ENCODE measurements around the gene RAMP1.

RAMP1 gene

DNA sequence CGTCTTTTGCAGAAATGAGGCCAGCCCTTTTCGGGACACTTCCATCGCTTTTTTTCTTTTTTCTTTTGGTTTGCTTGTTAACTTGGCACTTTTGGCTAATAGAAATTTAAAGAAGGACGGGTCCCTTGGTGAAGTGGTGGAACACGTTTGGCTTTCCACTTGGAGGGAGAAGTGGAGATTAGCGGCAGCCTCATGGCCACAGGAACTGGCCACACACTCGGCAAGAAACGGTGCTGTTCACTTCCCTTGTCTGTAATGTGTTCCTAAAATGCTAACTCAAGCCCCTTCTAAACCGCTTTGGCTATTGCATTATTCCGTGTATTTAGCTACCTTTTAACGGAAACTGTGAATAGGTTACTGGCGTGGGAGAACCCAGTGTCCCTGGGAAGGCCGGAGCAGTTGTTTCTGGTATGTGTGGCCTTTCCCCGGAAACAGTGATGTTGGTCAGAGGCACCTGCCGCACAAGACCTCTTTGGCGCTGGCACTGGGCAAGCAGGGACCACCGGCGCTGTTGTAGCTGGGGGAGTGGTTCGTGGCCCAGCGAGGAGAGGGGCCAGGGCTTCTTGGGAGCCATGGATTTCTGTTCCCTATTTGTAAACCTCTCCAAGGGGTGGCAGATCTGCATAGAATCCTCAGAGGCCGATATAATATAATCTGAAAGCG is 981 bp downstream of the RAMP1 start:
- no peak overlapping the region for H3K4me3 ChIP-seq (ENCODE audit: low read length)
- no peak overlapping the region for H3K27ac ChIP-seq (ENCODE audit: low read depth, low read length)
- no peak overlapping the region for H3K56ac ChIP-seq (ENCODE audit: low read length)
- WGBS (ENCODE audit: extremely low coverage, insufficient coverage, low lambda C conversion rate) = no CpG with 5 or more reads among the region's 22 CpGs
- peaks cover 9% of the 10 kb centered on the region for H3K27me3 ChIP-seq (ENCODE audit: insufficient read depth, low read length, poor library complexity)
- no peaks in the 10 kb centered on the region for H3K79me2 ChIP-seq (ENCODE audit: control insufficient read depth, insufficient read depth, low read length)
- H2BK5ac ChIP-seq (ENCODE audit: low read length) = no peak overlapping the region
- H2BK120ac ChIP-seq (ENCODE audit: low read depth, low read length) = no peak overlapping the region
- no peak overlapping the region for H3K4me2 ChIP-seq (ENCODE audit: low read length)
- H2BK15ac ChIP-seq (replicated peaks; ENCODE audit: low read depth) = no peak overlapping the region
- no peak overlapping the region for H4K8ac ChIP-seq (ENCODE audit: low read depth, low read length)
- DNase-seq = no peak
- no peak overlapping the region for H3K4ac ChIP-seq (ENCODE audit: low read depth, low read length)
- no peaks in the 10 kb centered on the region for H3K79me1 ChIP-seq (ENCODE audit: low read length)
- no peaks in the 10 kb centered on the region for H3K36me3 ChIP-seq (ENCODE audit: control insufficient read depth, insufficient read depth, low read length)
- H4K5ac ChIP-seq (ENCODE audit: low read length) = no peak overlapping the region
- peaks cover 3% of the 10 kb centered on the region for H3K4me1 ChIP-seq (ENCODE audit: control insufficient read depth, low read depth, low read length)
- no peak overlapping the region for H3K18ac ChIP-seq (ENCODE audit: low read length)
- H3K23ac ChIP-seq (ENCODE audit: low read length) = no peak overlapping the region
- H2AK5ac ChIP-seq (ENCODE audit: low read length) = no peak overlapping the region
- no peak overlapping the region for H3K9ac ChIP-seq (ENCODE audit: low read length)

GRCh38 chr2:237861875-237862527 is 2.6 kb downstream of the RAMP1 start:
- no CpG with 5 or more reads among the region's 11 CpGs for WGBS (ENCODE audit: extremely low coverage, insufficient coverage, low lambda C conversion rate)
- no peak for DNase-seq

GRCh38 chr2:237862528-237862895 is 3.1 kb downstream of the RAMP1 start:
- Histone ChIP-seq H2BK5ac (ENCODE audit: low read length) (no peak overlapping the region), H3K36me3 (ENCODE audit: control insufficient read depth, insufficient read depth, low read length) (no peaks in the 10 kb centered on the region), H3K79me1 (ENCODE audit: low read length) (no peaks in the 10 kb centered on the region), H3K9ac (ENCODE audit: low read length) (no peak overlapping the region), H3K4me1 (ENCODE audit: control insufficient read depth, low read depth, low read length) (peaks cover 3% of the 10 kb centered on the region), H3K79me2 (ENCODE audit: control insufficient read depth, insufficient read depth, low read length) (no peaks in the 10 kb centered on the region), H2BK120ac (ENCODE audit: low read depth, low read length) (no peak overlapping the region), H2BK15ac (replicated peaks; ENCODE audit: low read depth) (no peak overlapping the region), H4K8ac (ENCODE audit: low read depth, low read length) (no peak overlapping the region), H2AK5ac (ENCODE audit: low read length) (no peak overlapping the region), H3K27me3 (ENCODE audit: insufficient read depth, low read length, poor library complexity) (peaks cover 9% of the 10 kb centered on the region), H3K23ac (ENCODE audit: low read length) (no peak overlapping the region), H3K27ac (ENCODE audit: low read depth, low read length) (no peak overlapping the region), H3K4me3 (ENCODE audit: low read length) (no peak overlapping the region), H3K4ac (ENCODE audit: low read depth, low read length) (no peak overlapping the region), H3K4me2 (ENCODE audit: low read length) (no peak overlapping the region), H4K5ac (ENCODE audit: low read length) (no peak overlapping the region), H3K18ac (ENCODE audit: low read length) (no peak overlapping the region), H3K56ac (ENCODE audit: low read length) (no peak overlapping the region)
- no peak for DNase-seq
- no CpG with 5 or more reads among the region's 8 CpGs for WGBS (ENCODE audit: extremely low coverage, insufficient coverage, low lambda C conversion rate)

More at GRCh38 chr2:237861875-237862527, 2.6 kb downstream of the RAMP1 start:
- H2BK15ac ChIP-seq (replicated peaks; ENCODE audit: low read depth) = no peak overlapping the region
- no peak overlapping the region for H3K4me3 ChIP-seq (ENCODE audit: low read length)
- H3K27me3 ChIP-seq (ENCODE audit: insufficient read depth, low read length, poor library complexity) = peaks cover 9% of the 10 kb centered on the region
- no peak overlapping the region for H3K18ac ChIP-seq (ENCODE audit: low read length)
- H3K79me2 ChIP-seq (ENCODE audit: control insufficient read depth, insufficient read depth, low read length) = no peaks in the 10 kb centered on the region
- H2BK120ac ChIP-seq (ENCODE audit: low read depth, low read length) = no peak overlapping the region
- H3K36me3 ChIP-seq (ENCODE audit: control insufficient read depth, insufficient read depth, low read length) = no peaks in the 10 kb centered on the region
- no peak overlapping the region for H3K9ac ChIP-seq (ENCODE audit: low read length)
- no peak overlapping the region for H2AK5ac ChIP-seq (ENCODE audit: low read length)
- no peak overlapping the region for H4K8ac ChIP-seq (ENCODE audit: low read depth, low read length)
- H3K4ac ChIP-seq (ENCODE audit: low read depth, low read length) = no peak overlapping the region
- H3K4me1 ChIP-seq (ENCODE audit: control insufficient read depth, low read depth, low read length) = peaks cover 3% of the 10 kb centered on the region
- no peak overlapping the region for H3K27ac ChIP-seq (ENCODE audit: low read depth, low read length)
- no peaks in the 10 kb centered on the region for H3K79me1 ChIP-seq (ENCODE audit: low read length)
- no peak overlapping the region for H3K56ac ChIP-seq (ENCODE audit: low read length)
- H2BK5ac ChIP-seq (ENCODE audit: low read length) = no peak overlapping the region
- H3K23ac ChIP-seq (ENCODE audit: low read length) = no peak overlapping the region
- H4K5ac ChIP-seq (ENCODE audit: low read length) = no peak overlapping the region
- no peak overlapping the region for H3K4me2 ChIP-seq (ENCODE audit: low read length)

GRCh38 chr2:237863102-237863511 is 3.7 kb downstream of the RAMP1 start:
- peaks cover 9% of the 10 kb centered on the region for H3K27me3 ChIP-seq (ENCODE audit: insufficient read depth, low read length, poor library complexity)
- no peak overlapping the region for H2BK5ac ChIP-seq (ENCODE audit: low read length)

GRCh38 chr2:237863689-237864443 is 4.4 kb downstream of the RAMP1 start:
- no peak overlapping the region for H3K4ac ChIP-seq (ENCODE audit: low read depth, low read length)

More at GRCh38 chr2:237863102-237863511, 3.7 kb downstream of the RAMP1 start:
- Histone ChIP-seq H3K4me2 (ENCODE audit: low read length) (no peak overlapping the region), H2AK5ac (ENCODE audit: low read length) (no peak overlapping the region), H4K8ac (ENCODE audit: low read depth, low read length) (no peak overlapping the region), H3K56ac (ENCODE audit: low read length) (no peak overlapping the region), H3K36me3 (ENCODE audit: control insufficient read depth, insufficient read depth, low read length) (no peaks in the 10 kb centered on the region), H3K79me1 (ENCODE audit: low read length) (no peaks in the 10 kb centered on the region), H3K4me3 (ENCODE audit: low read length) (no peak overlapping the region), H2BK15ac (replicated peaks; ENCODE audit: low read depth) (no peak overlapping the region), H3K9ac (ENCODE audit: low read length) (no peak overlapping the region), H3K23ac (ENCODE audit: low read length) (no peak overlapping the region), H2BK120ac (ENCODE audit: low read depth, low read length) (no peak overlapping the region), H3K4me1 (ENCODE audit: control insufficient read depth, low read depth, low read length) (peaks cover 3% of the 10 kb centered on the region), H3K27ac (ENCODE audit: low read depth, low read length) (no peak overlapping the region), H3K18ac (ENCODE audit: low read length) (no peak overlapping the region), H3K79me2 (ENCODE audit: control insufficient read depth, insufficient read depth, low read length) (no peaks in the 10 kb centered on the region), H3K4ac (ENCODE audit: low read depth, low read length) (no peak overlapping the region), H4K5ac (ENCODE audit: low read length) (no peak overlapping the region)
- WGBS (ENCODE audit: extremely low coverage, insufficient coverage, low lambda C conversion rate) = no CpG with 5 or more reads among the region's 4 CpGs
- DNase-seq = no peak

More at GRCh38 chr2:237863689-237864443, 4.4 kb downstream of the RAMP1 start:
- Histone ChIP-seq H3K79me1 (ENCODE audit: low read length) (no peaks in the 10 kb centered on the region), H3K23ac (ENCODE audit: low read length) (peak overlapping the region; percentile 45), H3K36me3 (ENCODE audit: control insufficient read depth, insufficient read depth, low read length) (no peaks in the 10 kb centered on the region), H3K27ac (ENCODE audit: low read depth, low read length) (no peak overlapping the region), H3K4me2 (ENCODE audit: low read length) (no peak overlapping the region), H2AK5ac (ENCODE audit: low read length) (no peak overlapping the region), H3K4me1 (ENCODE audit: control insufficient read depth, low read depth, low read length) (peaks cover 3% of the 10 kb centered on the region), H2BK15ac (replicated peaks; ENCODE audit: low read depth) (no peak overlapping the region), H3K9ac (ENCODE audit: low read length) (no peak overlapping the region), H4K5ac (ENCODE audit: low read length) (no peak overlapping the region), H2BK120ac (ENCODE audit: low read depth, low read length) (no peak overlapping the region), H3K27me3 (ENCODE audit: insufficient read depth, low read length, poor library complexity) (peaks cover 9% of the 10 kb centered on the region), H3K4me3 (ENCODE audit: low read length) (no peak overlapping the region), H2BK5ac (ENCODE audit: low read length) (no peak overlapping the region), H3K79me2 (ENCODE audit: control insufficient read depth, insufficient read depth, low read length) (no peaks in the 10 kb centered on the region), H4K8ac (ENCODE audit: low read depth, low read length) (no peak overlapping the region), H3K18ac (ENCODE audit: low read length) (no peak overlapping the region), H3K56ac (ENCODE audit: low read length) (no peak overlapping the region)
- peak; percentile 8 for DNase-seq
- no CpG with 5 or more reads among the region's 22 CpGs for WGBS (ENCODE audit: extremely low coverage, insufficient coverage, low lambda C conversion rate)
